IPS DF 6.9 (cell line): Measurements from ENCODE around the gene MYO1H.

Experiments used
- DNase-seq: peaks from one replicate; pipeline ENCODE4 v3.0.0-alpha.2; 2013; ENCODE audit warnings: low read depth, low spot score
- H3K27ac ChIP-seq: one replicate; pipeline ENCODE4 v1.5.1; 2013; ENCODE audit warnings: low read length, control low read depth
- H3K27me3 ChIP-seq: 2 replicates; pipeline ENCODE4 v1.6.1; 2013; ENCODE audit warnings: mild to moderate bottlenecking, low read length; ENCODE audit not compliant: control insufficient read depth, insufficient read depth
- H3K36me3 ChIP-seq: 2 replicates; pipeline ENCODE4 v1.6.1; 2013; ENCODE audit warnings: low read length; ENCODE audit not compliant: control insufficient read depth, insufficient read depth
- H3K4me1 ChIP-seq: 2 replicates; pipeline ENCODE4 v1.6.1; 2013; ENCODE audit warnings: low read length; ENCODE audit not compliant: control insufficient read depth, insufficient read depth
- H3K4me3 ChIP-seq: 2 replicates; pipeline ENCODE4 v1.5.1; 2013; ENCODE audit warnings: mild to moderate bottlenecking, low read length
- H3K9me3 ChIP-seq: 2 replicates; pipeline ENCODE4 v1.6.1; 2013; ENCODE audit warnings: low read length, inconsistent platforms; ENCODE audit not compliant: control insufficient read depth, insufficient read depth
- WGBS: extraction: QIAGEN DNeasy Blood & Tissue Kit; methylation state at CpG from one replicate; pipeline ENCODE4 v1.1.7; 2013; ENCODE audit warnings: mixed read lengths, missing lambda C conversion rate; ENCODE audit not compliant: insufficient read length, insufficient coverage; 5-methylcytosine and 5-hydroxymethylcytosine counted together

The MYO1H gene

GRCh38 chr12:109346920-109347319, 780 bp upstream of the MYO1H start:
- peak; percentile 22 for DNase-seq
- no peak overlapping the region for H3K27ac ChIP-seq
- no CpG with 5 or more reads among the region's 3 CpGs for whole genome bisulfite sequencing

DNA sequence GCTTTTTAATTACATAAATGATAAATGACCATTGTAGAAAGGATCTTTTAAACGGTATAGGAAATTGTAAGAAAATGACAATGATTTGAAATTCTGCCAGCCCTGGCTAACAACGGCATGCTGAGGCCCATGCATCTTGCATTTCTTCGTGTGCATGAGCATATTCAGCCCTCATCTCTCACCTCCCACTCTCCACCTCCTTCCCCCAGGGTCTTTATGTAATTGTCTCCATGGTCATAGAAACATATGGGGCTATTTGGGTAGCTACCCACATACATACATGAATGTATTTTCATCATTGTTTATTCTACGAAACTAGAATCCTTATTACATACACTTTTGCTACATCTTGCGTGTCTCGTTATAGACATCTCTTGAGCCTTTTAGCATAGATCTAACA, 4.5 kb downstream of the MYO1H start:
- no peaks in the 10 kb centered on the region for H3K36me3 ChIP-seq
- no CpG with 5 or more reads among the region's 6 CpGs for WGBS
- H3K4me1 ChIP-seq, result no peaks in the 10 kb centered on the region
- no peaks in the 10 kb centered on the region for H3K27me3 ChIP-seq
- no peak overlapping the region for H3K27ac ChIP-seq
- no peaks in the 10 kb centered on the region for H3K9me3 ChIP-seq
- H3K4me3 ChIP-seq, result no peak overlapping the region
- no peak for DNase-seq

More at GRCh38 chr12:109346920-109347319, 780 bp upstream of the MYO1H start:
- Histone ChIP-seq H3K4me1 (no peaks in the 10 kb centered on the region), H3K9me3 (no peaks in the 10 kb centered on the region), H3K4me3 (no peak overlapping the region), H3K36me3 (no peaks in the 10 kb centered on the region), H3K27me3 (no peaks in the 10 kb centered on the region)

DNA sequence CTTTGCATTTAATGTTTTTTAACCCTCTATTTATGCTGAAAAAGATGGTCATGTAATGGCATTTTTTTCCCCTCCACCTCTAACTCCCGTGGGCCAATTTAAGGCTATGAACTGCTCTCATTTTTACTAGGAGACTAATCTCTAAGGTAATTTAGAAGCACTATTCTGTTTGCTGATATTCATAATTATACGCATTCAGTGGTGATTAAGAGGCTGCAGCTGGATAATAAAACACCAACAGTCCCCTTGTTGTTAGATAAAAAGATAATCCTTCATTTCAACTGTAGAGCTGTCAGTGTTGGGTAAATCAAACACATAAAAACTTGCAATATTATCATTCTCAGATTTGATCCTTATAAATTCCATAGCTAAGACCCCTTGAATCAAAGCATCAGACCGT, 8.9 kb downstream of the MYO1H start:
- no CpG with 5 or more reads among the region's 3 CpGs for WGBS
- Histone ChIP-seq H3K4me3 (no peak overlapping the region), H3K36me3 (no peaks in the 10 kb centered on the region), H3K9me3 (no peaks in the 10 kb centered on the region), H3K27ac (no peak overlapping the region), H3K4me1 (no peaks in the 10 kb centered on the region), H3K27me3 (no peaks in the 10 kb centered on the region)
- DNase-seq, result no peak

DNA sequence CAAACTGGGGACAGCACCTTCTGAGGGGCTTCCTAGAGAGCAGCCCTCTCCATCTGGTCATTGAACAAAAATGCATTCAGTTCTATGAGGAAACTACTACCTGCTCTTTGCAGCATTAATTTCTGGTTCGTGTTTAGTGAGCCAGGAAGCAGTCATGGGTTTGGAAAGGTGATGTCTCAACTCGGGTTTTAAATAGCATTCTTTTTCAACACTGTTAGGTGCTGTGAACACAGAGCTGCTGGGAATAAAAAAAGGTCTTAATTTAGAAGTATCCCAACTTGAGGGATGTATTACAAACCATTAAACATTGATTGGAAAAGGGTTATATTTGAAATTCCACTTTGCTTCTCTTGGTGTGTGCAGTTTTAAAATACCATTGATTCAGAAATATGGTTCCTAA, 9.3 kb downstream of the MYO1H start:
- H3K9me3 ChIP-seq, result no peaks in the 10 kb centered on the region
- H3K27ac ChIP-seq, result no peak overlapping the region
- H3K27me3 ChIP-seq, result no peaks in the 10 kb centered on the region
- no peaks in the 10 kb centered on the region for H3K4me1 ChIP-seq
- no peak overlapping the region for H3K4me3 ChIP-seq
- DNase-seq, result no peak
- no CpG with 5 or more reads among the region's 2 CpGs for WGBS
- H3K36me3 ChIP-seq, result no peaks in the 10 kb centered on the region

DNA sequence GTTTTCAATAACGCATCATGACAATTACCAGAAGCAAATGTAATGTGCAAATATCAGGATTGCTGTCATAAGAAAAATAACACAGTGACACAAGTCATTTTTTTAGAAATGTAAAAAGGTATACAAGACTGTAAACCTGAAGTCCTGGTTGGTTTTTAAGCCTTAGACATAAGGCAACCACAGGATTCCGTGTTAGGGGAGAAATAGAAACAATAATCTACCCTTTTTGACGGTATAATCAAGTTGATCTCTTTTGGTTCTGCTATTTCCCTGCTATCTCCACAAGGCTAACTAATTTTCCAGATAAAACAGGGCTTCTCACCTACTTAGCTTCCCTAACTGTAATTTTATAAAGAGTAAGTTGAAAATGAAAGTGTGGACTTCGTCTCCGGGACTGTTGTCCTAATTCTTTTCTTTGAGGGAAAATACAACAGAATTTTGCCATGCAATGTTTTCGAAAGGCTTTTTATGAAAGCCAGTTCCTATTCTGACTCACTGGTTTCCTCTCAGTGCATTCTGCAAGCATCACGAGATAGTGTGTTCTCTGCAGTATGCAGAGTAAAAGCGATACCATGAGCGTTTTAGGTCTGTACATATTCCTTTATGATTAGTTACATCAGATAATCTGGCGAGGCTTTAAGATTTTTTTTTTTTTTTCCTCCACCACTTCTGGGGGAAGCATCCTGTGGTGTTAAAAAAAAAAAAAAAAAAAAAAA, 10.6 kb downstream of the MYO1H start:
- no peak overlapping the region for H3K4me3 ChIP-seq
- H3K36me3 ChIP-seq, result no peaks in the 10 kb centered on the region
- no peaks in the 10 kb centered on the region for H3K4me1 ChIP-seq
- no peaks in the 10 kb centered on the region for H3K9me3 ChIP-seq
- no peak for DNase-seq
- no peaks in the 10 kb centered on the region for H3K27me3 ChIP-seq
- no peak overlapping the region for H3K27ac ChIP-seq
- WGBS, result no CpG with 5 or more reads among the region's 10 CpGs

GRCh38 chr12:109359131-109359690, 11.5 kb downstream of the MYO1H start:
- DNase-seq, result no peak
- Histone ChIP-seq H3K27me3 (no peaks in the 10 kb centered on the region), H3K4me1 (no peaks in the 10 kb centered on the region), H3K27ac (no peak overlapping the region), H3K36me3 (no peaks in the 10 kb centered on the region), H3K9me3 (no peaks in the 10 kb centered on the region), H3K4me3 (no peak overlapping the region)
- WGBS, result no CpG with 5 or more reads among the region's 20 CpGs

GRCh38 chr12:109369831-109370230, 22.1 kb downstream of the MYO1H start:
- Histone ChIP-seq H3K27me3 (no peaks in the 10 kb centered on the region), H3K36me3 (no peaks in the 10 kb centered on the region), H3K4me1 (no peaks in the 10 kb centered on the region), H3K4me3 (no peak overlapping the region), H3K9me3 (no peaks in the 10 kb centered on the region), H3K27ac (no peak overlapping the region)
- no peak for DNase-seq
- no CpG with 5 or more reads among the region's 5 CpGs for WGBS

DNA sequence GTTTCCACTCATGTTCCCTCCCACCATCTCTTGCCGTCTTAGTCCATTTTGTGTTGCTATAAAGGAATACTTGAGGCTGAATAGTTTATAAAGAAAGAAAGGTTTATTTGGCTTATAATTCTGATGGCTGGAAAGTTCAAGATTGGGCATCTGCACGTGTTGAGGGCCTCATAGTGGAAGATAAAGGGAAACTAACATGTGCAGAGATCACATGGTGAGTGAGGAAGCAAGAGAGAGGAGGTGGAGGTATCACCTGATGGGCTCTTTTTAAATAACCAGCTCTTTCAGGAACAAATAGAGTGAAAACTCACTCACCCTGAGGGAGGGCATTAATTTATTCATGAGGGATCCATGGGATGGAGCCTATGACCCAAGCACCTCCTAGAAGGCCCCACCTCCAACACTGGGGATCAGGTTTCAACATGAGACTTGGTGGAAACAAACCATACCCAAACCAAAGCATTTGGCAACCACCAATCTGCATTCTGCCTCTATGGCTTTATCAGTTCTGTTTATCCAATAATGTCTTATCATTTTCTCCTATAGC, 29.5 kb downstream of the MYO1H start:
- WGBS, result no CpG with 5 or more reads among the region's 2 CpGs
- no peaks in the 10 kb centered on the region for H3K4me1 ChIP-seq
- DNase-seq, result peak; percentile 47
- H3K9me3 ChIP-seq, result no peaks in the 10 kb centered on the region
- H3K27me3 ChIP-seq, result no peaks in the 10 kb centered on the region
- H3K27ac ChIP-seq, result no peak overlapping the region
- H3K36me3 ChIP-seq, result no peaks in the 10 kb centered on the region
- H3K4me3 ChIP-seq, result no peak overlapping the region

- DNase-seq, result no peak
- no peak overlapping the region for H3K27ac ChIP-seq
- no peaks in the 10 kb centered on the region for H3K9me3 ChIP-seq
- H3K27me3 ChIP-seq, result no peaks in the 10 kb centered on the region
- H3K4me3 ChIP-seq, result no peak overlapping the region
- no peaks in the 10 kb centered on the region for H3K36me3 ChIP-seq
- no peaks in the 10 kb centered on the region for H3K4me1 ChIP-seq
- WGBS, result no CpG with 5 or more reads among the region's 5 CpGs
These were observed 30.9 kb downstream of the MYO1H start for GRCh38 chr12:109378569-109378968.

- Histone ChIP-seq H3K4me1 (no peaks in the 10 kb centered on the region), H3K36me3 (no peaks in the 10 kb centered on the region), H3K4me3 (no peak overlapping the region), H3K27ac (no peak overlapping the region), H3K9me3 (no peaks in the 10 kb centered on the region), H3K27me3 (no peaks in the 10 kb centered on the region)
- DNase-seq, result no peak
These were observed 34.3 kb downstream of the MYO1H start for GRCh38 chr12:109382031-109382430.

- H3K4me3 ChIP-seq, result no peak overlapping the region
- H3K4me1 ChIP-seq, result no peaks in the 10 kb centered on the region
- H3K9me3 ChIP-seq, result no peaks in the 10 kb centered on the region
- no peaks in the 10 kb centered on the region for H3K36me3 ChIP-seq
- no peak overlapping the region for H3K27ac ChIP-seq
- WGBS, result no CpG with 5 or more reads among the region's 2 CpGs
- no peak for DNase-seq
- H3K27me3 ChIP-seq, result no peaks in the 10 kb centered on the region
These were observed 35.5 kb downstream of the MYO1H start for GRCh38 chr12:109383240-109383639.
